ENCODE results near the gene LRG1. TPM values are rescaled to one million over a fixed set of nuclear protein-coding genes. Genes with fewer than 3 reads are reported as not detected.
A peak's percentile ranks its signal among the peaks of the same experiment; 100 is the strongest.
"Not testable (repeated sequence)": the region's sequence is repeated elsewhere in the genome, so short reads cannot be mapped to it uniquely, and the experiment has no call there.

LRG1 gene
- total RNA-seq, 1 donor from 2014 or later, result 0.35 TPM

DNA sequence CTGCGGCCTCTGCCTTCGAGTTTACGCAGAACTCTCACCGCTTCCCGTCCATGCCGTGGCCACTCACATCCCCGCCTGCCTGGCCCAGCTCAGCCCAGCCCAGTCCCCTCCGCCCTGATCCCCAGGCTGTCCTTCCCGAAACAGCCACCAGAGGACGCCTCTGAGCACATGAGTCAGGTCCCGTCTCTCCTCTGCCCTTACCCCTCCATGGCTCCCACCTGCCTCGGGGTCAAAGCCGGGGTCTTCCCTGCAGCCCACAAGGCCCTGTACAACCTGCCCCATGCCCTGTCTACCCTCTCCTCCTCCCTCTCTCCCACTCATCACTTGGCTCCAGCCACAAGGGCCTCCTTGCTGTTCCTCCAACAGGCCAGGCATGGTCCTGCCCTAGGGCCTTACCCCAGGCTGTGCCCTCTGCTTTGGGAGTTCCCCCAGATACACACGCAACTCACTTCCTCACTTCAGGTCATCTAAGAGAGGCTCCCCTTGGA lies 27.8 kb upstream of the LRG1 start:
- peak; percentile 85 for TF ChIP-seq CTCF (conservative IDR thresholded peaks at IDR 0.05; ENCODE audit: low read depth, low read length)
- no peak overlapping the region for H3K4me3 ChIP-seq (ENCODE audit: low read depth, low read length)
- no peak for DNase-seq (ENCODE audit: low read depth)

DNA sequence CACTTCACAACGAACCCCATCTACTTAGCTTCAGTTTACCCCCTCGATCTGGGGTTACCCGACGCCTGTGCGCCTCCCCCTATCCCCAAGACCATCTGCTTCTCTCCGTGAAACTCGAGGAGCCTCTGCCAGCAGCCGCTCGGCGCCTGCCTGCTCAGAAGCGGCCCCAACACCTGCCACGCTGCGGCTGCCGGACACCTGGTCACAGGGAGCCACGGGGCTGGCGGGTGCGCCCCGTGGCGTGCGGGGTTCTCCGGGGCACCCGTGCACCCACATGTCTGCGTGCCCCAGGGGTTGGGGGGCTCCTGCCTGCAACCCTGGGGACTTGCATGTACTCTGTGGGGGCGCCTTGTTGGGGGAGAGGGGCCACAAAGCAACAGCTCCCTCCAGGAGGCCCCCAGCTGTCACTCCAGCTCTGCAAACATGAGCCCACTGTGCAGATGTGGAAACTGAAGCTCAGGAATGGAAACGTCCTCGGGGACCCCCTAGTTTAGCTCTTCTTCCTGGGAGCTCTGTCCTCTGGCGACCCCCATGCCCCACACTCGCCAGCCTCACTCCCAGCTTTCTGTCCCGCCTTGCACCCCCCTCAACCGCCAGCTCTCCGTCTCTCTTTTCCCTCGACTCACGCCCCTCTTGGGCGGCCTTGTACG lies 26.7 kb upstream of the LRG1 start:
- H3K4me3 ChIP-seq (ENCODE audit: low read depth, low read length), result no peak overlapping the region
- no peak for TF ChIP-seq CTCF (conservative IDR thresholded peaks at IDR 0.05; ENCODE audit: low read depth, low read length)
- DNase-seq (ENCODE audit: low read depth), result no peak

DNA sequence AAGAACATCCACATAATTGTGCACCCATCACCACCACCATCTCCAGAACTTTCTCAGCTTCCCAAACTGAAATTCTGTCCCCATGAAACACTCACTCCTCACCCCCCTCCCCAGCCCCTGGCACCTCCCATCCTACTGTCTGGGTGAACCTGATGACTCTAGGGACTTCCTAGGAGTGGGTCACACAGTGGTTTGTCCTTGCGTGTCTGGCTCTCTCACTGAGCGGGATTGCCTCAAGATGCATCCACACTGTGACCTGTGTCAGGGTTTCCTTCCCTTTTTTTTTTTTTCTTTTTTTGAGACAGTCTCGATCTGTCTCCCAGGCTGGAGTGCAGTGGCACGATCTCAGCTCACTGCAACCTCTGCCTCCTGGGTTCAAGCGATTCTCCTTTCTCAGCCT lies 23.7 kb upstream of the LRG1 start:
- not testable (repeated sequence) for H3K4me3 ChIP-seq (ENCODE audit: low read depth, low read length); DNase-seq (ENCODE audit: low read depth)

DNA sequence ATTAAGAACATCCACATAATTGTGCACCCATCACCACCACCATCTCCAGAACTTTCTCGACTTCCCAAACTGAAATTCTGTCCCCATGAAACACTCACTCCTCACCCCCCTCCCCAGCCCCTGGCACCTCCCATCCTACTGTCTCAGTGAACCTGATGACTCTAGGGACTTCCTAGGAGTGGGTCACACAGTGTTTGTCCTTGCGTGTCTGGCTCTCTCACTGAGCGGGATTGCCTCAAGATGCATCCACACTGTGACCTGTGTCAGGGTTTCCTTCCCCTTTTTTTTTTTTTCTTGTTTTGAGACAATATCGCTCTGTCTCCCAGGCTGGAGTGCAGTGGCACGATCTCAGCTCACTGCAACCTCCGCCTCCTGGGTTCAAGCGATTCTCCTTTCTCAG lies 22.2 kb upstream of the LRG1 start:
- not testable (repeated sequence) for H3K4me3 ChIP-seq (ENCODE audit: low read depth, low read length); DNase-seq (ENCODE audit: low read depth)

DNA sequence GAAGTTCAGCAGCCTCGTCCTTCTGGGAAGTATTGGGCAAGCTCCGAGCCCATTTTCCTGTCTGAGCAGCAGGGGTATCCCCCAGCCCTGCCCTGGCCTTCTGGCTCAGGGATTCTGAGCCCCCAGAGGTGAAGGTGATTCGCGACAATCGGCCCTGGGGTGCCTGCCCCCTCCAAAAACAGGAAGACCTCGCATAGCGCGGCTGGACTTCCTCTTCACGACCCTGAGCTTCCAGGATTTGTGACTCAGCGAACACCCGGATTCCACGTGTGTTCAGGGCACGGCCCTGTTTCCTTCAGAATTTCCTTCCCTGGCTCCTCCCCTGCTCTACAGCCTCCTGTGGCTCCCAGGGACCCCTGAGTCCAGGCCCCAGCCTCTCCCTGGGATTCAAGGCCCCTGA lies 19.7 kb upstream of the LRG1 start, which contains the start of gene SEMA6B:
Gene SEMA6B, minus strand, starts transcription at position 116 of the 400 bp plus-strand sequence. CDS start 1,227 bp downstream, outside the sequence.
- no peak for DNase-seq (ENCODE audit: low read depth)
- no peak for TF ChIP-seq CTCF (conservative IDR thresholded peaks at IDR 0.05; ENCODE audit: low read depth, low read length)
- H3K4me3 ChIP-seq (ENCODE audit: low read depth, low read length), result no peak within 1 kb of the TSS

DNA sequence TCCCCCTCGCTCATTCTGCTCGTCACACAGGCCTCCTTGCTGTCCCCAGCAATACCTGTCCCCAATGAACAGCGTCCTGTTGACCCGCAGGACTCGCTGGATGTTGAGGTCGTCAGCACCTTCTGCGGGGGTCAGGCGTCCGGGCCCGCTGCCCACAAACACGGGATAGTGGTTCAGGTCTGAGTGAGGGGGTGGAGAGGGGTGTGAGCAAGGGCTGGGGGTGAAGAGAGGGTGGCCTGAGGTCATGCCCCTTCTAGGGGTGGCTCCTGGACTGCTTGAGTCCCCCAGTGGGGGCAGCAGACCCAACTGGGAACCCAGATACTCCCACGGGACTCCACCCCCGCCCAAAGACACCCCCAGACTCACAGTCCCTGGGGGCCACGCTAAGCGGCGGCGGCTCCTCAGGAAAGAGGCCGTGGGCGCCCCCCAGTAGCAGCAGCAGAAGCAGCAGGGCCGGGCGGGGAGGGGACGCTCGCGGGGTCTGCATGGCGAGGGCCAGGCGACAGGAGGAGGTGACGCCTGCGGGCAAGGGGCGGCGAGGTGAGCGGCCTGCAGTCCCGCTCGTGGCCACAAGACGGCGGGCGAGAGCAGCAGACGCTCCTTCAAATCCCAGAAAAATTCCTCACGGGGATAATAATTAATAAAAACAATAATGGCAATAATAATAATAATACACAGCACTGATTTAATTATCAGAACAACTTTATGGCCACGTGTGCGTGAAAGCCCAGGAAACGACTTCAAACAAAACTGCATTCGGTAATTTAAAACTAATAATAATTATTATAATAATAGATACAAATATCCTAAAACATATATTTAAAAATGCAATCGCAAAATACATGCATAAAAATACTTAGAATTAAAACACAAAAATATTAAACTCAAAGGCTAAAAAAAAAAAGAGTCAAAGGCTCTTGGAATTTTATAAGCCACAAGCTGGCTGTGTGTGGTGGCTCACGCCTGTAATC lies 18.4 kb upstream of the LRG1 start:
- H3K4me3 ChIP-seq (ENCODE audit: low read depth, low read length), result no peak overlapping the region
- no peak for DNase-seq (ENCODE audit: low read depth)
- peak; percentile 88 for TF ChIP-seq CTCF (conservative IDR thresholded peaks at IDR 0.05; ENCODE audit: low read depth, low read length)

GRCh38 chr19:4557144-4557970 lies 17.5 kb upstream of the LRG1 start:
- no peak for DNase-seq (ENCODE audit: low read depth)
- TF ChIP-seq CTCF (conservative IDR thresholded peaks at IDR 0.05; ENCODE audit: low read depth, low read length), result peak; percentile 32
- no peak overlapping the region for H3K4me3 ChIP-seq (ENCODE audit: low read depth, low read length)
